GM12878 (cell line): ENCODE measurements around the gene TANC1. TPM values are rescaled to one million over a fixed set of nuclear protein-coding genes. Genes with fewer than 3 reads are reported as not detected.

Source experiments
- ATAC-seq: fragments of 200-7000 bp; cut with Tn5 transposase; 3 replicates; pipeline ENCODE4 v1.9.1; 2020; ENCODE audit warnings: mild to moderate bottlenecking, moderate library complexity
- BruUV-seq: library from RNA; stranded (reverse); fragments of 400-500 nt; replicated peaks from 2 replicates; lab custom pipeline; 2021; lab: Mats Ljungman, UMichigan
- CTCF ChIA-PET: fragments of 300-600 bp; sonication (Branson Sonifier 250); formaldehyde crosslinking; extraction: SDS; loops from one replicate; lab custom pipeline; 2021; ENCODE audit warnings: inconsistent platforms; lab: Yijun Ruan, JAX
- POLR2A ChIA-PET: fragments of 350-600 bp; formaldehyde crosslinking; extraction: SDS; loops from one replicate; lab custom pipeline; 2021; ENCODE audit warnings: inconsistent platforms; lab: Charles Lee
- RAD21 ChIA-PET: fragments of 300-600 bp; sonication (Branson Sonifier 250); formaldehyde crosslinking; loops from one replicate; lab custom pipeline; 2023; ENCODE audit warnings: antibody characterized with exemption; ENCODE audit not compliant: unreplicated experiment; lab: Charles Lee
- SMC1A ChIA-PET: fragments of 300-600 bp; sonication (Branson Sonifier 250); formaldehyde crosslinking; loops from one replicate; lab custom pipeline; 2023; ENCODE audit not compliant: unreplicated experiment, uncharacterized antibody; lab: Charles Lee
- DNase-seq: peaks from one replicate; pipeline ENCODE4 v3.0.0-alpha.2; 2011; ENCODE audit warnings: low read depth, low spot score
- FAIRE-seq: peaks from 3 replicates; lab custom pipeline; 2011; peaks lifted over from hg19 to GRCh38; lab: Jason Lieb, UNC
- H2AFZ ChIP-seq: 2 replicates; pipeline ENCODE4 v1.6.0; 2011; ENCODE audit warnings: low read depth, low read length, control low read depth; ENCODE audit not compliant: control insufficient read depth
- H3K27ac ChIP-seq: 2 replicates; pipeline ENCODE4 v1.5.1; 2011; ENCODE audit warnings: control low read depth; ENCODE audit not compliant: control insufficient read depth, insufficient read depth
- H3K27me3 ChIP-seq, 2 experiments: replicated peaks in 1 of 2; 2 replicates each; pipeline versions ENCODE4 v1.6.0 to v1.6.1; 2011; ENCODE audit warnings: low read length in 1 of 2; ENCODE audit not compliant: control insufficient read depth in 2 of 2, insufficient read depth in 2 of 2
- H3K36me3 ChIP-seq, 2 experiments: 2 replicates each; pipeline ENCODE4 v1.5.1; 2011; ENCODE audit warnings: low read length in 1 of 2; ENCODE audit not compliant: control insufficient read depth in 2 of 2, insufficient read depth in 2 of 2
- H3K4me1 ChIP-seq: 2 replicates; pipeline ENCODE4 v1.6.1; 2011; ENCODE audit warnings: mild to moderate bottlenecking, low read length, moderate library complexity, mixed read lengths; ENCODE audit not compliant: control insufficient read depth, insufficient read depth
- H3K4me2 ChIP-seq: 2 replicates; pipeline ENCODE4 v1.6.0; 2011; ENCODE audit warnings: control low read depth; ENCODE audit not compliant: control insufficient read depth, insufficient read depth
- H3K4me3 ChIP-seq: fragments of 200-600 bp; sonication (generic); 2 replicates; pipeline ENCODE4 v1.5.1; 2016
- H3K79me2 ChIP-seq: 2 replicates; pipeline ENCODE4 v1.6.0; 2011; ENCODE audit warnings: low read length; ENCODE audit not compliant: control insufficient read depth, insufficient read depth
- H3K9ac ChIP-seq: 2 replicates; pipeline ENCODE4 v1.8.0; 2011; ENCODE audit warnings: low read length, control low read depth, mixed read lengths; ENCODE audit not compliant: control insufficient read depth, insufficient read depth
- H3K9me3 ChIP-seq: replicated peaks from 3 replicates; pipeline ENCODE4 v1.5.1; 2011; ENCODE audit warnings: mild to moderate bottlenecking, low read length; ENCODE audit not compliant: control insufficient read depth, insufficient read depth
- H4K20me1 ChIP-seq: 2 replicates; pipeline ENCODE4 v1.6.0; 2011; ENCODE audit not compliant: control insufficient read depth, insufficient read depth
- ATF3 ChIP-seq: IDR thresholded peaks from 2 replicates; pipeline ENCODE4 v1.6.1; 2011; ENCODE audit warnings: low read depth, mild to moderate bottlenecking, low read length, moderate library complexity, borderline replicate concordance; ENCODE audit errors: extremely low read depth
- HDAC2 ChIP-seq: fragments of 200-600 bp; sonication (generic); IDR thresholded peaks from 2 replicates; pipeline ENCODE4 v1.6.1; 2017
- MTA2 ChIP-seq: fragments of 450-650 bp; IDR thresholded peaks from 2 replicates; pipeline ENCODE4 v1.6.1; 2016; ENCODE audit warnings: low read depth, mild to moderate bottlenecking, moderate library complexity
- SPI1 ChIP-seq: IDR thresholded peaks from 2 replicates; pipeline ENCODE4 v1.6.1; 2011; ENCODE audit warnings: low read depth, mild to moderate bottlenecking, low read length, moderate library complexity, borderline replicate concordance; ENCODE audit not compliant: insufficient read depth
- TBL1XR1 ChIP-seq: IDR thresholded peaks from 2 replicates; pipeline ENCODE4 v1.6.1; 2012; ENCODE audit warnings: low read depth, low read length, improper control_type of control experiment
- USF1 ChIP-seq: IDR thresholded peaks from 2 replicates; pipeline ENCODE4 v1.6.1; 2011; ENCODE audit warnings: borderline replicate concordance, low read depth, mild to moderate bottlenecking, moderate library complexity, mixed read lengths, low read length; ENCODE audit not compliant: insufficient read depth; ENCODE audit errors: extremely low read length
- USF2 ChIP-seq: IDR thresholded peaks from 2 replicates; pipeline ENCODE4 v1.6.1; 2011; ENCODE audit warnings: low read depth, low read length, improper control_type of control experiment, borderline replicate concordance
- YY1 ChIP-seq: IDR thresholded peaks from 2 replicates; pipeline ENCODE4 v1.6.1; 2011; ENCODE audit warnings: low read depth, mild to moderate bottlenecking, low read length
- ZBTB11 ChIP-seq: fragments of 450-650 bp; formaldehyde crosslinking; IDR thresholded peaks from 2 replicates; pipeline ENCODE4 v1.5.0; 2022; ENCODE audit warnings: mild to moderate bottlenecking, missing genetic modification characterization
- ZSCAN29 ChIP-seq: fragments of 450-650 bp; IDR thresholded peaks from 2 replicates; pipeline ENCODE4 v1.6.1; 2017; ENCODE audit warnings: mild to moderate bottlenecking, moderate library complexity
- WGBS: methylation state at CpG from one replicate; pipeline ENCODE4 v1.1.6; 2016; ENCODE audit warnings: low lambda C conversion rate; ENCODE audit not compliant: insufficient replicate concordance, insufficient coverage; ENCODE audit errors: missing lambda C conversion rate; 5-methylcytosine and 5-hydroxymethylcytosine counted together
- in situ Hi-C: fragments of 300-500 bp; cut with MboI; formaldehyde crosslinking; loops from 9 replicates; pipeline ENCODE4 v1.14.3; 2018; ENCODE audit warnings: mixed read lengths
- intact Hi-C: fragments of 100-400 bp; cut with micrococcal nuclease; formaldehyde crosslinking; loops from one replicate; pipeline ENCODE4 v1.14.2; 2022; ENCODE audit not compliant: unreplicated experiment
- polyA plus RNA-seq, 11 experiments: library from polyadenylated mRNA; depleted of rRNA in 4 of 11; unstranded in 6 of 11; stranded (reverse) in 5 of 11; fragments of >200 nt; fragmentation: Nextera tagmentation in 4 of 11; fragmentation: Illumina TruSeq in 1 of 11; extraction: Ambion mirVana in 4 of 11; extraction: Trizol in 1 of 11; gene quantifications; 1 replicate in 1 of 11; 2 replicates in 10 of 11; pipeline versions ENCODE4 v1.2.1 to v1.2.3, GENCODE V29; 2011 to 2016; ENCODE audit warnings: inconsistent platforms in 2 of 11, missing spikeins in 2 of 11, low read depth in 1 of 11
- total RNA-seq, 4 experiments: library from RNA; depleted of rRNA in 3 of 4; stranded (reverse); fragments of >200 nt in 3 of 4; fragmentation: Illumina TruSeq in 1 of 4; extraction: Trizol in 1 of 4; gene quantifications; 2 replicates each; pipeline versions ENCODE4 v1.2.1 to v1.2.3, GENCODE V29; 2013 to 2021

The TANC1 gene
- total and polyA plus RNA-seq, 10 of the 15 experiments (the other 5 are each of a cell fraction or from before 2014, with no cell fraction given) = 0.05 to 5.0 (median 0.34) TPM

- Histone ChIP-seq H3K4me2 (no peak overlapping the region), H3K79me2 (no peaks in the 10 kb centered on the region), H3K27me3 (no peaks in the 10 kb centered on the region), H2AFZ (no peak overlapping the region), H3K4me3 (no peak overlapping the region), H3K27ac (no peak overlapping the region), H3K36me3 (no peaks in the 10 kb centered on the region), H3K4me1 (no peaks in the 10 kb centered on the region), H3K9ac (no peak overlapping the region), H4K20me1 (no peaks in the 10 kb centered on the region), H3K9me3 (no peaks in the 10 kb centered on the region)
- TF ChIP-seq ZSCAN29 (no peak), USF1 (no peak)
- intact Hi-C loops (no loop called here), in situ Hi-C loops (no loop called here)
- DNase-seq = peak; percentile 5
- ChIA-PET POLR2A (no interaction called here), RAD21 (no interaction called here), SMC1A (no interaction called here), CTCF (no interaction called here)
- 60% methylated on average over 2 of the region's 2 CpGs for WGBS
- FAIRE-seq = no peak
- ATAC-seq = no peak; the same call in 2 of the 3 replicates
- no TSS peak for BruUV-seq
Measured at GRCh38 chr2:159032580-159032979, 64.1 kb downstream of the TANC1 start.

- H3K36me3 ChIP-seq = no peaks in the 10 kb centered on the region
- CTCF ChIA-PET = interaction anchor here (1.1 to 2.5 kb wide), 2 partner anchors 84 to 89 kb away, joined by 3 to 6 read pairs; no protein-coding TSS in a partner anchor
- no peaks in the 10 kb centered on the region for H3K79me2 ChIP-seq
- SMC1A ChIA-PET = no interaction called here
- WGBS = 71% methylated on average over 7 of the region's 7 CpGs
- no peaks in the 10 kb centered on the region for H4K20me1 ChIP-seq
- H3K4me1 ChIP-seq = no peaks in the 10 kb centered on the region
- RAD21 ChIA-PET = no interaction called here
- intact Hi-C loops = no loop called here
- FAIRE-seq (no peak), DNase-seq (peak; percentile 5), ATAC-seq (no peak; the same call in 2 of the 3 replicates)
- H3K4me2 ChIP-seq = no peak overlapping the region
- H3K4me3 ChIP-seq = no peak overlapping the region
- POLR2A ChIA-PET = no interaction called here
- H3K9ac ChIP-seq = no peak overlapping the region
- in situ Hi-C loops = no loop called here
- no peaks in the 10 kb centered on the region for H3K9me3 ChIP-seq
- H2AFZ ChIP-seq = no peak overlapping the region
- no peaks in the 10 kb centered on the region for H3K27me3 ChIP-seq
- no peak overlapping the region for H3K27ac ChIP-seq
- BruUV-seq = no TSS peak
- TF ChIP-seq TBL1XR1 (no peak), USF2 (no peak), MTA2 (no peak), YY1 (no peak), SPI1 (no peak), ZBTB11 (no peak), ATF3 (no peak), HDAC2 (no peak)
Measured at GRCh38 chr2:159034713-159035112, 66.3 kb downstream of the TANC1 start.
